UCSD-AML1 (cell line): ENCODE results near the gene ITGA1.
"Not testable (repeated sequence)": the region's sequence is repeated elsewhere in the genome, so short reads cannot be mapped to it uniquely, and the experiment has no call there.

Source experiments
- DNase-seq: peaks from one replicate; lab custom pipeline; 2025; ENCODE audit not compliant: unreplicated experiment; lab: John Stamatoyannopoulos, UW

The ITGA1 gene

DNA sequence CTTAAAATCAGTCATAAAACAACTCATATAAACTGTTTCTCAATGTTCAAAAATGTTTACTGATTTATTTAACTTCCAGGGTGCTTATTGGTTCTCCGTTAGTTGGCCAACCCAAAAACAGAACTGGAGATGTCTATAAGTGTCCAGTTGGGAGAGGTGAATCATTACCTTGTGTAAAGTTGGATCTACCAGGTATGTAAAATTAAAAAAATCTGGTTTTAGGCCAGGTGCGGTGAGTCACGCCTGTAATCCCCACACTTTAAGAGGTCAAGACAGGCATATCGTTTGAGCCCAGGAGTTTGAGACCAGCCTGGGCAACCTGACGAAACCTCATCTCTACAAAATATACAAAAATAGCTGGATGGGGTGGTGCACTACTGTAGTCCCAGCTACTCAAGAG is 73.7 kb downstream of the ITGA1 start:
- no peak for DNase-seq

DNA sequence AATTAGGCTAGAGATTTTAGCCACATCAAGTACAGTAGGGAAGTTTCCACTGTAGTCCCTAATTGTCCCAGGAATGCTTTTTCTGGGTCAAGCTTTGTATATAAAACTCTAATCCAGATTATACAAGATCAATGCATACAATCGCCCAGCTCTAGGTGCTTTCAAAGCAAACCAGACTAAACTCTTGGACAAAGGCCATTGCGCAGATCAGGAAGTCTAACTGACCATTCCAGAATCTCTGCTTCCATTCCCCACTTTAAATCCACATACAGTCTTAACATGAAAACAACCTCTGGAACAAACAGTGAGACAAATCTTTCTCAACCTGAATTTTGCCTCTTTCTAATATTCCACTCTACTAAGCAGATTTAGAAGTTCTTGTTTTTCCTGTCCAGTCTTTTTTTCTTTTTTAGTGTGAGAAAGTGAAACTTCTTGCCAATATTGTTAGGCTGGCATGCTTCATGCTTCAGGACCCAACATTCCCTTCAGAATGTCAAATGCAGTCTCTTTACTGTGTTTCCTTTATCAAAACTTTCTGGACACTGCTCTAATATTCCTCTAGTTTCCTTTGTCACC is 76.1 kb downstream of the ITGA1 start:
- no peak for DNase-seq

DNA sequence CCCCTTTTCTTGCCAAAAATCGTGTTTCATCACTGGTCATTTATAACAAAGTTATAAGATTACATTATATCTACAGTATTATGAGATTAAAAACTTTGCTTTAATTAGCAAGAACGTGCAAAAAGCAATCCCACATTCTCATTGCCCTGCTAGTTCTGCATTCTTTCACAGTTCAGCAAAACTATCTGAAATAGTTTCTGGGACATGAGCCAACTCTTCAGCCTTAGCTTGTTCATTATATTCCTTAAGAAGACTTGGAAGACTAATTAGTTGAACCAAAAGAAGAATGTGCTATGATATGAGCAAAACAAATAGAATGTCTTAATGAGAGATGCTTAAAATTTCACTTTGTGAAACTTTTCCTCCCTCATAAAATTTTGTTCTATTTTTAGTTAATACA is 76.7 kb downstream of the ITGA1 start:
- DNase-seq, result no peak

- DNase-seq, result no peak
Measured at GRCh38 chr5:52864884-52865283, 77.2 kb downstream of the ITGA1 start.

DNA sequence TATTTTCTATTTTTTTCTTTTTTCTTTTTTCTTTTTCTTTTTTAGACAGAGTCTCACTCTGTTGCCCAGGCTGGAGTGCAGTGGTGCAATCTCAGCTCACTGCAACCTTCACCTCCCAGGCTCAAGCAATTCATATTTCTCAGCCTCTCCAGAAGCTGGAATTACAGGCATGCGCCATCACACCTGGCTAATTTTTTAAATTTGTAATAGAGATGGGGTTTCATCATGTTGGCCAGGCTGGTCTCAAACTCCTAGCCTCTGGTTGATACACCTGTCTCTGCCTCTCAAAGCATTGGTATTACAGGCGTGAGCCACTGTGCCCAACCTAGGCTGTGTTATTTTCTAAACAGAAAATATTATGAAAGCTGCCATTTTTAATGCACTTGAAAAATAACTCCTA is 78.3 kb downstream of the ITGA1 start:
- not testable (repeated sequence) for DNase-seq

DNA sequence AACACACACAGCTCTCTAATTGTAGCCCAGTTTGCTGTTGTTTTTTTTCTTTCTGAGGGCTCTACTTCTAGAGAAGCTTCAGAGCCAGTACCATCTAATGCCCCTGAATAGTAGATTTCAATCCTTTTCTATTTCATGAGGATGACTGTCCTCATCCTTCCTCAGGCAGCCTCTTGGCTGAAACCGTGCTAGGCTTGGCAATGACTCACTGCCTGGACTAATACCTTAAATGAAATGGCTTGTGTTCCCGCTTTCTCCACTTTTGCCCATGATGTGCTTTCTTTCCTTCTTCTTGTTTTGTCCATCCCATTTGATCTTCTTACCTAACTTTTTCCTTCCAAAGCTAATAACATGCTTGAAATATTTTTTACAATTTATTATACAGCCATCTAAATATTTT is 80.1 kb downstream of the ITGA1 start:
- DNase-seq, result no peak

DNA sequence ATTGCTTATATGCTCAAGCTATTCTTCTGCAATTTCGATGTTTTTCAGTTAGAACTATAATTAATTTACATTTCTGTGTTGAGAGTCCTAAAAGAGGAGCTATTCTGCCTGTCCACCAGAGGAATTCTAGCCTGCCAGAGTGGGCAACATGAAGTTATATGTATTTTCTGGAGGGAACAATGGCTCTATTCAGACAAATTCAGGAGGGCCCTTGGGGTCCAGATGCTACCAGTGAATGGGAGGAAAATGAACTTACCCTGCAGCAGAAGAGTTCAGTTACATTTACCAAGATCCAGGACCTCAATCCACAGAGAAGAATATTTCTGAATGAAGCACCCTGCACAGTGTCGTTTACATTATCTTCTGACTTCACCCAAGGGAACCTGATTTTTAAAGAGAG is 80.7 kb downstream of the ITGA1 start:
- no peak for DNase-seq

DNA sequence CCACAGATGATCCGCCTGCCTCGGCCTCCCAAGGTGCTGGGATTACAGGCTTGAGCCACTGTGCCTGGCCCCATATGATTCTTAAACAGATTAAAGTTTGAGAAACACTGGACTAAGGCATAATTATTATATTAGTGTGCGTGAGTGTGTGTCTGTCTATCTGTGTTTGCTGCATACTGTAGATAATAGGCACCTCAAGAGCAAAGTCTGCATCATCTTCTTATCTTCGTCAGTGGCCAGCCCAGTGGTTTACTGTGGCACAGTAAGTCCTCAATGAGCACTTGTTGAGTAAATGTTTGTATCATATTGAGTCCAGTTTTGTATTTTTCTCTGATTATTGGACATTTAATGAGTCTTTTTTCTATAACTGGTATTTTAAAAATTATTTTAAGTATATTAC is 81.7 kb downstream of the ITGA1 start:
- no peak for DNase-seq

- DNase-seq, result no peak
Measured at GRCh38 chr5:52870448-52870847, 82.7 kb downstream of the ITGA1 start.

DNA sequence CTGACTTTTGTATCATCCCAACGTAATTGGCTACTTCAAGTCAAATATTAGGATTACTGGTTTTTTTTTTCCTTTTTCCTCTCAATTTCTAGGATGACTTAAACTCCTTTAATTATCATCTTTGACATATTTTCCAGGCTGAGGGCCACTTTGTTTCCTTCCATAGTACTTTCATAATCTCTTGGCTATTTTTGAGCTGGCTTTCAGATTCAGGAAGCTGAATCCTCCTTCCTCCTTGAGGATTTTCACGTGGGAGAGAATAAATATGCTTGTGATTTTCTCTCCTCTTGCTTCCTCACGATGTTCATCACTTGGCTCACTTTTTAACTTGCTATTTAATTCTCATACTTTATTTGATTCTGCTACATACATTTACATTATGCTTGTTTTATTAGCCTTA is 88.1 kb downstream of the ITGA1 start:
- no peak for DNase-seq

GRCh38 chr5:52876456-52876855 is 88.7 kb downstream of the ITGA1 start:
- no peak for DNase-seq

DNA sequence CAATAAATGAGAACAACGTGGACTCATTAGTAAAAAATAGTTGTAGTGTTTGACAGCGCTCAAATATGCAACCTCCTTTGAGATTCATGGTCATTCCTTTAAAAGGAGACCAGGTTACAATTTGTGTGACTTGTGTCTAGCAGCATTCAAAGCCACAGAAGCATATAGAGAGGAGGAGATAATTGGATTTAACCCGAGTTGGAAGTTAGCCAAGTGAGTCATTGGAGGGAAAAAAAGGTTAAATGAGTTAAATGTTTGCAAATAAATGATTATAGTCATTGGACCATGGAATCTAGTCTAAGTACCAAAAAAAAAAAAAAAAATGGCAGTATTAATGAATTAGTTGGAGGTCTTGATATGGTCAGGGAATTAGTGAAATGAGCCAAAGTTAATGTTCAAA is 90.9 kb downstream of the ITGA1 start:
- no peak for DNase-seq

DNA sequence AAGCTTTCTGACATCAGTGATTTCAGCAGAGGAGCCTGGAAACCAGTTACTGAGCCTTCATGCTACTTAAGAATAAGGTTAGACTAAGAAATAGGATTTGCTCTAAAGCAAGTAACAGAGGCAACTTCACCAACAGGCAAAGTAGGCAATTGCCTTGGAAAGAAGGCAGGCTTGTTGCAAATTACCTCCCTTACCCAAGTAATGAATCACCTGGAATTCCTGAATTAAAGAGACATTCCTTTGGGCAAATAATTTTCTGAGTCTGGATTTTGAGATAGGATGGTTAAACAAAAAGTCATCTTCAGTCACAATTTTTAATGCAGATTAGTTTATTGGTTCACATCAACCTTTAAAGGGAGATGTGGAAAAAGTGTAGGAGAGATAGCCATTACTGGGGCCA is 92.8 kb downstream of the ITGA1 start:
- no peak for DNase-seq

GRCh38 chr5:52881468-52881867 is 93.8 kb downstream of the ITGA1 start:
- no peak for DNase-seq

- no peak for DNase-seq
Measured at GRCh38 chr5:52883110-52883509, 95.4 kb downstream of the ITGA1 start.

DNA sequence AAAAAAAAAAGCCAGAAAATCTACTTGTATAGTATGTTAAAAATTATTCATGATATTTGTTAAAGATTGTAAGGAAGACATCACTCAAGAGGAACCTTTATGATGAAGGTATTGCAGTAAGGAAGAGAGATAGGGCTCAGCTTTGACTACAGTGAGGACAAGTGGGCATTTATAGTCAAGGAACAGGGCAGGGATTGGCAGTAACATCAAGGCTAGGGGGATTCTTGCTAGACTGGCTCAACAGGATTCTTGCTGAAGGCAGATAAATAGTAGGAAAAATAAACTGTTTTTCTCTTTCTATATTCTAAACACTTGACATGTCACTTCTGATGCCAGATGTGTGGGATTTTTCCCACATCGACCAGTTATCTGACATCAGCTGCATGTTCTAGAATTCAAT is 96.7 kb downstream of the ITGA1 start:
- no peak for DNase-seq

DNA sequence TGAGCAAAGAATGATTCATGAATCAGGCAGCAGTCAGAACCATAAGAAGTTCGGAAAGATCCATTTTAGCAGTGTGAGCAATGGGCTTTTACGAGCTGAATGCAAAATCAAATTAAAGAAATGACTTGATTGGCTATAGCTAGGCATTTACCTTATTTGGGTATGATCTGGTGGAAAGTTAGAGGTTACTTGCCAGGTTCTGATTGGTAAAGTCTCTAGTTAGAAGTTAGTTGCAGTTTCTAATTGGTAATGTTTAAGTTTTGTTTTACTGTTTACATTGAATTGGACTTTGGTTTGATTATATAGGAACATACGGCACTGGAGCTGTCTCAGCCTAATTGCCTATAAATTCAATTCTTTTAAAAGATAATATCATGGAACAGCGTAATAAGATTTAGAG is 97.9 kb downstream of the ITGA1 start:
- no peak for DNase-seq

DNA sequence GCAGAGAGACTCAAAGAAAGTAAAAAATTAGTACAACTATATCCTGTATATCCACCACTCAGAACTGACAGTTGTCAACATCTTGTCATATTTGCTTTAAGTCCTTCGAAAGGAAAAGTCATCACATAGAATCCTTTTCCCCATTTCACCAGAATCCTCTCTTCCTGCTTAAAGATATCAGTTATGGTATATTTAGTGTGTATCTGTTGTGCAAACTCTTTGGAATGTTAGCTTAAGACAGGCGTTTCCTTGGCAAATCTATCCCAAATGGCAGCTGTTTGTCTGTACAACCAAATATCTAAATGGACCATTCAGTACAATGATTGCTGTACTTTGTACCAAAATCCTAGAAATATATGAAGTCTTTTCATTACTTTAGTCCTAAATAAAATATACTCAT is 98.5 kb downstream of the ITGA1 start:
- no peak for DNase-seq

GRCh38 chr5:52887066-52887465 is 99.3 kb downstream of the ITGA1 start:
- no peak for DNase-seq

- no peak for DNase-seq
Measured at GRCh38 chr5:52888363-52888762, 100.6 kb downstream of the ITGA1 start.

GRCh38 chr5:52892242-52892878 is 104.6 kb downstream of the ITGA1 start:
- no peak for DNase-seq

- DNase-seq, result no peak
Measured at GRCh38 chr5:52893105-52893504, 105.4 kb downstream of the ITGA1 start.

DNA sequence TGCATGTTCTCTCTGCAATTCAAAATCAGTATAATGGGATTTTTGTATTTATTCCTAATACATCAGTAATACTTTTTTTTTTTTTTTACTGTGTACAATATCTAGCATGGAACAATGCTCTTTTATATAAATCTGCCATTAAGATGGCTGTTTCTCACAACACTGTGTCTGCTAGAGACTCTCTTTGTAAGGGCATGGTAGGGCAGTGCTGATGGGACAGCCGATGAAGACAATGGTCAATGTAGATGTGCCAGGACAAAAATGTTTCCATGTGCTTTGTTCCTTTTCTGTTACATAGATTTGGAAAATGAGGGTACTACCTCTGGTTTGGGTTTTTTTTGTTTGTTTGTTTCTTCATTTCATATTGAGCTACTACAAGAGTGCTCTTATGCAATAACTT is 106.1 kb downstream of the ITGA1 start:
- DNase-seq, result no peak
